Right kidney (tissue), 9 donors: Measurements from ENCODE around the gene RICTOR.

Source experiments
- DNase-seq: peaks from one replicate; pipeline ENCODE4 v3.0.0-alpha.2; 2016
- long read RNA-seq, 8 donors: transcript quantifications; one replicate each; lab custom pipeline, GENCODE V29; 2026

Gene RICTOR
- long read RNA-seq, donor 1, partial matches to known transcripts: 0 of 2 reads
- long read RNA-seq, donor 1, other reads (novel, unspliced or antisense): 0 of 2 reads
- long read RNA-seq, donor 2: 0 reads
- long read RNA-seq, donor 3, partial matches to known transcripts: 0 of 1 reads
- long read RNA-seq, donor 3, other reads (novel, unspliced or antisense): 0 of 1 reads
- long read RNA-seq, donor 4: 0 reads
- long read RNA-seq, donor 5, full-length matches to known transcripts: 1 of 1 reads
- long read RNA-seq, donor 5, partial matches to known transcripts: 0 of 1 reads
- long read RNA-seq, donor 5, other reads (novel, unspliced or antisense): 0 of 1 reads
- long read RNA-seq, donor 6: 0 reads
- long read RNA-seq, donor 7: 0 reads
- long read RNA-seq, donor 8, partial matches to known transcripts: 0 of 1 reads
- long read RNA-seq, donor 8, other reads (novel, unspliced or antisense): 0 of 1 reads

GRCh38 chr5:39074017-39074814, at the start of gene RICTOR:
Gene RICTOR, minus strand, starts transcription at chr5:39074399. Its CDS starts 22 bp downstream, at chr5:39074377.
- peak; percentile 99 for DNase-seq

GRCh38 chr5:39121922-39122321, 47.7 kb upstream of the RICTOR start:
- no peak for DNase-seq

- no peak for DNase-seq
These were observed 47.1 kb upstream of the RICTOR start for GRCh38 chr5:39121315-39121714.

GRCh38 chr5:39120052-39120420, 45.8 kb upstream of the RICTOR start:
- no peak for DNase-seq

- no peak for DNase-seq
These were observed 45.3 kb upstream of the RICTOR start for GRCh38 chr5:39119404-39120051.

GRCh38 chr5:39118638-39119037, 44.4 kb upstream of the RICTOR start:
- DNase-seq: no peak

- no peak for DNase-seq
These were observed 43.2 kb upstream of the RICTOR start for GRCh38 chr5:39117401-39117800.

GRCh38 chr5:39116344-39117170, 42.4 kb upstream of the RICTOR start:
- no peak for DNase-seq

GRCh38 chr5:39115644-39116343, 41.6 kb upstream of the RICTOR start:
- DNase-seq: no peak

- DNase-seq: no peak
These were observed 40.0 kb upstream of the RICTOR start for GRCh38 chr5:39114155-39114554.

GRCh38 chr5:39113354-39113953, 39.3 kb upstream of the RICTOR start:
- no peak for DNase-seq

- DNase-seq: no peak
These were observed 35.4 kb upstream of the RICTOR start for GRCh38 chr5:39109606-39110005.

- no peak for DNase-seq
These were observed 34.8 kb upstream of the RICTOR start for GRCh38 chr5:39108987-39109386.

GRCh38 chr5:39107350-39107749, 33.2 kb upstream of the RICTOR start:
- no peak for DNase-seq

- DNase-seq: no peak
These were observed 32.1 kb upstream of the RICTOR start for GRCh38 chr5:39106322-39106721.

- DNase-seq: no peak
These were observed 30.0 kb upstream of the RICTOR start for GRCh38 chr5:39104221-39104620.

- no peak for DNase-seq
These were observed 28.5 kb upstream of the RICTOR start for GRCh38 chr5:39102684-39103155.

- no peak for DNase-seq
These were observed 26.7 kb upstream of the RICTOR start for GRCh38 chr5:39100851-39101396.

GRCh38 chr5:39100301-39100850, 26.2 kb upstream of the RICTOR start:
- no peak for DNase-seq

- DNase-seq: no peak
These were observed 25.6 kb upstream of the RICTOR start for GRCh38 chr5:39099831-39100230.
